Stimulated activated CD4-positive, alpha-beta T cell treated with anti-CD3 and anti-CD28 coated beads, Interleukin-2, amount 100 ng/mL, for 4 hours (primary cell): ENCODE results near the gene TSNAXIP1.

Experiments
- DNase-seq: peaks from one replicate; pipeline ENCODE4 v3.0.0-alpha.2; 2020; ENCODE audit warnings: low read depth

TSNAXIP1 gene

DNA sequence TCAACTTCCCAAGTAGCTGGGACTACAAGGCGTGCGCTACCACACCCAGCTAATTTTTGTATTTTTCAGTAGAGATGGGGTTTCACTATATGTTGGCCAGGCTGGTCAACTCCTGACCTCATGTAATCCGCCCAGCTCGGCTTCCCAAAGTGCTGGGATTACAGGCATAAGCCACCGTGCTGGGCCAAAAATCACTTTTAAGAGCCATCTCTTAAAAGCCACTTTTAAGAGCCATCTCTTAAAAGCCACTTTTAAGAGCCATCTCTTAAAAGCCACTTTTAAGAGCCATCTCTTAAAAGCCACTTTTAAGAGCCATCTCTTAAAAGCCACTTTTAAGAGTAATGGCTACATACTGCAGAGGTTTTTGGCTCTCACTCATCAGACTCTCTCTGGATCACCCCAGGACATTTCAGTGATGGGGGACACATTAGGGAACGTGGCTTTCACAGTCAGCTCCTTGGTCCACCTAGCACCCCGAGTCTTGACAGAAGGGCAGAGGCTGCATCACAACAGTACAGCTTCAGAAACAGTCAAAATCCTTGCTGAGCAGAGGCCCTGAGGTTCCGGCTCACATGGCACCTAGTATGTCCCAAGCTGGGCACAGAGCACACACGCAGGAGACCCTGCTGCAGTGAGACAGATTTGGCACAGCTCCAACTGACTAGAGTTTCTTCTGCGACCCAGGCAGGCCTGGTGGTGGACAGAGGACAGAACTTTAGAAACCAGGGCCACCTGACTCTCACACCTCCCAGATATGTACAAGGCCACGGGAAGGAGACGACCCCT lies 23.9 kb upstream of the TSNAXIP1 start:
- no peak for DNase-seq

DNA sequence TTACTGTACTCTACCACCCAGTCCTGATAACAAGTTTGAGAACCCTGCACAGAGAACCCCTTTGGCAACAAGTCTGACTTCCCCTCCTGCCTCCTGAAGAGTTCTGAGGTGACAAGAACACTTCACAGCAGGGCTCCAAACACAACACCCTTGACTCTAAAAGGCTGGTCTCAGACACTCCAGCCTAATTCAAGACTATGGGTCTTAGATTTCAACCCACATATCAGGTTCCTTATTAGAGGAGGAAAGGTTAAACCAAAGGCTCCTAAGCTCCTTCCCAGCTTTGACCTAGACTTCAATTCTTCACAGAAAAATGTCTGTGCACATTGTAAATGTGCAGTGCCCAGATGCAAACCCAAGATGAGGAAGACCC lies 23.4 kb upstream of the TSNAXIP1 start:
- DNase-seq, result no peak

DNA sequence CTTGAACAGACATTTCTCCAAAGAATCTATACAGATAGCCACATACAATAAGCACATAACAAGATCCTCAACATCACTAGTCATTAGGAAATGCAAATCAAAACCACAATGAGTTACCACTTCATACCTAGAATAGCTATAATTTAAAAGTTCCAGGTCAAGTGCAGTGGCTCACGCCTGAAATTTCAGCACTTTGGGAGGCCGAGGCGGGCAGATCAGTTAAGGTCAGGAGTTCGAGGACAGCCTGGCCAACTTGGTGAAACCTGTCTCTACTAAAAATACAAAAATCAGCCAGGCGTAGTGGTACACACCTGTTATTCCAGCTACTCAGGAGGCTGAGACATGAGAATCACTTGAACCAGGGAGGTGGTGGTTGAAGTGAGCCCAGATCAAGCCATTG lies 20.2 kb upstream of the TSNAXIP1 start:
- no peak for DNase-seq

DNA sequence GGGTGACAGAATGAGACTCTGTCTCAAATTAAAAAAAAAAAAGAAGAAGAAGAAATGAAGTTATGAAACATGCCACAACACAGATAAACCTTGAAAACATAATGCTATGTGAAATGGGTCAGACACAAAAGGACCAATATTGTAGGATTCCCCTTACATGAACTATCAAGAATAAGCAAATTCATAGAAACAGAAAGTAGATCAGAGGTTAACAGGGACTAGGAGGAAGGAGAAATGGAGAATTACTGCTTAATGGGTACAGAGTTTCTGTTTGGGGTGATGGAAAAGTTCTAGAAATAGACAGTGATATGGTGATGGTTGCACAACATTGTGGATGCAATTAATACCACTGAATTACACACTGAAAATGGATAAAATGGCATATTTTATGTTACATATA lies 16.6 kb upstream of the TSNAXIP1 start:
- DNase-seq, result no peak

DNA sequence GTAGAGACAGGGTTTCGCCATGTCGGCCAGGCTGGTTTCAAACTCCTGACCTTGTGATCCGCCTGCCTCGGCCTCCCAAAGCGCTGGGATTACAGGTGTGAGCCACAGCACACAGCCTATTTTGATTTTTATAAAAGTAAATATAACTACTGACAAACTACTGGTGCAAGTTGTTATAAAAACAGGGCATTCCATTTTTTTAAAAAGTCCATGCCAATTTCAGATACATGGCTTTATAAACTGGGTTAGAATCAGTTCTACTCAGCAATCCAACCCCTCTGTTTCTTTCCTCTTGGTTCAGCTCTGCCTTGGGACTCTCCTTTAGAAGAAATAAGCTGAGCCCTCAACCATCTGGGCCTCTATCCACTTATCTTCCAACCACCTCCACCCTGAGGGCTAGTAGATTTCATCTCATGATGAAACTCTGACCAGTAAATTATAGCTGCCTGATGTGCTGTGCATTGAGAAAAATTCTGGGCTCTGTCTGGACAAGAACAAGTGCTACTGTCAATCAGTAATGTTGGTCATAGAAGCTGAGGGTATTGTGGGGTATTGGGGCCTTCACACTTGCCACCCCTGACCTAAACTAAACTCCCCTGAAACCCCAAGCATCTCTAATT lies 10.5 kb upstream of the TSNAXIP1 start:
- no peak for DNase-seq

DNA sequence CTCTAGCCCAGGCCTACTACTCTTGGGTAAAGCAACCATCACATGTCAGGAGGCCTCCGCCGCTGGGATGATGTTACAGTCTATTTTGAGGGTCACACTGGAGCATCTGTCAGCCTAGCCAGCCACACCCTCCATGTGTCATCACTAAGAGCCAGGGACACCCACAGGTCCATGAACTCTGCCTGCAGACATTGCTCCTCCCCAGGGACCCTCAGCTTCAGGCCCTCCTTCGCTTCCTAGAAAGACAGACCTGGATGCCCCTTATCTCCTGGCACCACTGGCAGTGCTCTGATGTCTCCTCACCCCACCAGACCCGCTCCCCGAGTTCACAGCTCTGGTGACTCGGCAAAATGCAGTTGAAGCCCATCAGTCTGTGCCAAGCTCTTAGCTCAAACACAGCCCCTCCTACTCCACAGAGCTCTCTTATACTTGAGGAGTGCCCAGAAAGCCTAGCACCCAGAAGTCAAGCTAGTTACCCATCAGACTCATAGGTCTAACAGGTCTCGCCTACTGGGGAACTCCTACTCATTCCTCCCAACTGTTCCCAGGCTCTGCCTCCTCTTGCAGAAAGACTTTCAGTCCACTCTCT lies 6.3 kb upstream of the TSNAXIP1 start:
- DNase-seq, result no peak

DNA sequence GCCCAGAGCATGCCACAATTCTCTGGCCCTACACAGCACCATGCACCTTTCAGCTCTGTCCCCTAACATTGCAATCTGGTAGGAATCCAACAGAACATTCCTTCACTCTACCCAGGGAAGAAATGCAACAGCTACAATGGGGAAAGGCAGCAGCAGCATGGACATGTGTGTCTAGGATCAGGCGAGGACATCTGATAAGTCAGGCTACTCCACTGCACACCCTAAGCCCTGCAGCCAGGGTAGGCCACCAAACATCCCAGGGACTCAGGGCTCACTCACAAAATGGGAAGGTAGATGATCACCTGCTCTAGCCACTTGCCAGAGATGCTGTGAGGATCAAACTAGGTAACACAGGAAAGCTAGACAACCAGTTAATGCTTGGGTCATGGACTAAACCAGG lies 5.4 kb upstream of the TSNAXIP1 start:
- DNase-seq, result no peak

DNA sequence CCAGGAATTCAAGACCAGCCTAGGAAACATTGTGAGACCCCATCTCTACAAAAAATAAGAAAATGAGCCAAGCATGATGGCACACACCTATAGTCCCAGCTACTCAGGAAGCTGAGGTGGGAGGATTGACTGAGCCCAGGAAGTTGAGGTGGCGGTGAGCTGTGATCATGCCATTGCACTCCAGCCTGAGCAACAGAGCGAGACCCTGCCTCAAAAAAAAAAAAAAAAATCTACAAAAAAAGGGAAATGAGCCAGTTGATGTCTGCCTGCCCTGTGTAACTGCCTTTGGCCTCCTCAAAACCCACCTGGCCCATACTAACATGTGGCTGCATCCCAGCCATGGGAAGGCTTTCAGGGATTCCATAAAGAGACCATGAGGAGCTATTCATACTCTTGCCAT lies 4.8 kb upstream of the TSNAXIP1 start:
- DNase-seq, result peak; percentile 33

DNA sequence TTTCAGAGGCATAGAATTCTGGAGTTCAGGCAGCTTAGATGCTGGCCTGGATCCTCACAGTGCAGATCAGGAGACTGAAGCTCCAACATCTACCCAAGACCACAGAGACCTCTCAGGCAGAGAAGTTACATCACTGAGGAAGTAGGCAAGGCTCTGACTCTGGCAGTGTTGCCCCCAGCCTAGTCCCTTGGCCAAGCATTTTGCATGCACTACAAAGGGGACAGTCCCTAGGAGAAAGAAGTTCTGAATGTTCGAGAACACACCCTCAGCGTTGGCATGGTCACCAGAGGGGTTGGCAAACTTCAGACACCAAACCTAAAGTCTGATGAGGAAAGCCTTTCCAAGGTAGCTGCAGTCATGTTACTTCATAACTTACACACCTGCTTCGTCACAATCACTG lies 2.8 kb upstream of the TSNAXIP1 start:
- DNase-seq, result no peak

DNA sequence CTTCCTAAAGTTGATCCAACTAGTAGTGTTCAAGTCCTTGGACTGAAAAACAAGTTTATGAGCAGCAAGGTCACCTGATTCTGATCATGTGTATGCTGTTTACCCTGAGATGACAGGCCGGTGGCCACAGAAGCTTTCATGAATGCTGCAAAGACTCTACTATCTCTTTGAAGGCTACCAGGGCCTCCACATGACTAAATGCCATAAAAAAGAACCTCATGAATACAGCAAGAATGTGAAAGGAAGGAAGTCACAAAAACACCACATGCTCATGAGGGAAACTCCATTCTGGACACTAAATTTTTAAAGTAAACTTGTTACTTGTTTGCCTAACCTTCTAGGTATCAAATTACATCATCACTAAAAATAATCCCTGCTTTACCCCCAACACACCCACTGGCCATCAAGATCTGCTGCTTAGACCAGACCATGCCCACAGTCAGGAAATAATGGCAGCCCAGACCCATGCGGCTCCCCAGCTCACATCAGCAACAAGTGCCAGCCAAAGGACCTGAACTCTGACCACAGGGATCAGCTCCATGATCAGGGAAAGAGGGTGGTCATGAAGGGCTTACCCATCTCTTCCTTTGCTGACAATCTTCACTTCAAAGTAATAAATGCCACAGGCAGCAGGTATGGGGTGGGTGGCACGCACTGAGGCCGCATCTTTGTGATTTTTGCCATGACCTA lies 1.7 kb upstream of the TSNAXIP1 start:
- DNase-seq, result no peak

DNA sequence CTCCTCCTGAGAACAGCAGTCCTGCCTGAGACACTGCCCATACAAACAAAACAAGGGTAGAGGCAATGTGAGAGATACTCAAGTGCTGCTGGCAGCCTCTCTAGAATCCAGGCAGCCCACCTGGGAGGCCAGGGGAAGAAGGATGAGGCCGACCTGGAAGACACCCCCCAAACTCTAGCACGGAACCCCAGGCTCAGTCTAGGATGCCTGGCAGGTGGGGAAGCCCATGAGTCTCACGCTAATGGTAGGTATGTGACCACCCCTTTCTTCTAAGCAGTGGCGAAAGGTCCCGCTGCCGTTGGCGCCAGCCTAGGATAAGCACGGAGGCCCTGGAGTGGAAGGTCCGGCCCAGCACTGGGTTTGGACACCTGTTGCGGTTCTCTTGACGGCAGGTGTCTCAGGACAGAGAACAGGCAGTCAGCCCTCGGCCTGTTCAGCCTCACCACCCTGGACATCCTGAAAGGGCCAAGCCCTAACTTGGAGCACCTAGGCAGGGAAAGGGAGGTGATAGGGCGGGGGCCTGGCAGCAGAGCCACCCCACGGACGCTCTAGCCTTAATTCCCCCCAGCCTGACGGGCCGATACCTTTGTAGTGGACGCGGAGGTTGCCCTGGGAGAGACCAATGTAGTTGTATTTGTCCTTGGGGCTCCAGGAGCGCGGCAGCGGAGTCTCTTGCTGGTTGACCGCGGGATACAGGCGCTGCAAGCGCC lies 816 bp upstream of the TSNAXIP1 start:
- DNase-seq, result no peak

DNA sequence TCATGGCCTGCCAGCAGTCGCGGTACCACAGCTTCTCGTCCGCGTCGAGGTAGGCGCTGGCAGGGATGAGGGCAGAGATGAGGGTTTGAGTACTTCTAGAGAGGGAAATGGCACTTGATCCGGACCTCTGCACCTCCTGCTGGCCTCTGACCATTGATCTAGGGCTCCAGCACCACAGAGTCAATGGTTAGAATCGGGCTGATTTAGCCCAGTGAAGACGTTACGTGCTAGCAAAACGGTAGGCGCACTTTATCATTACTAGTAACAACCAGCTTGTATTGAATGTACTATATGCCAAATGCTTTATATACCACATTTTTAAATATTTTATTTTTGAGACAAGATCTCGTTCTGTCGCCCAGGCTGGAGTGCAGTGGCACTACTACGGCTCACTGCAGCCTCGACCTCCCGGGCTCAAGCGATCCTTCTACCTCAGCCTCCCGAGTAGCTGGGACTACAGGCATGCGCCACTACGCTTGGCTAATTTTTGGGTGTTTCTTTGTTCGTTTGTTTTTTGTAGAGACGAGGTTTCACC lies 526 bp downstream of the TSNAXIP1 start:
- DNase-seq, result no peak

DNA sequence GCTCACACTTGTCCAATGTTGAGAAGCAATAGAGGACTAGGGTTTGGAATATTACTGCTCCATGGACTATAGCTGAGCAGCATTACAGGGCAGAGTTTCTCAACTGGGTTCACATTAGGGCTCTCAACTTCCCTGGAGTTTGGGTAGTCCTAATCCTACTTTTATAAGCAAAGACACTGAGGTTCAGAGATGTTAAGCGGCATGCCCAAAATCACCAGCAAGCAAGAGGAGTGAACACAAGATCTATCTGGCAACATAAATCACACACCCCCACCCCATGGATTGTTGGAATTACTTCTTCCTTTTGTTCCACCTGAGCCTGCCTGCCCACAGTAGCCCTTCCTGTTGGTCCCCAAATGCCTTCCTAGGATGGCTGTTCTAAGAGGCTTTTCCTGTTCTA lies 5.2 kb downstream of the TSNAXIP1 start:
- DNase-seq, result no peak

DNA sequence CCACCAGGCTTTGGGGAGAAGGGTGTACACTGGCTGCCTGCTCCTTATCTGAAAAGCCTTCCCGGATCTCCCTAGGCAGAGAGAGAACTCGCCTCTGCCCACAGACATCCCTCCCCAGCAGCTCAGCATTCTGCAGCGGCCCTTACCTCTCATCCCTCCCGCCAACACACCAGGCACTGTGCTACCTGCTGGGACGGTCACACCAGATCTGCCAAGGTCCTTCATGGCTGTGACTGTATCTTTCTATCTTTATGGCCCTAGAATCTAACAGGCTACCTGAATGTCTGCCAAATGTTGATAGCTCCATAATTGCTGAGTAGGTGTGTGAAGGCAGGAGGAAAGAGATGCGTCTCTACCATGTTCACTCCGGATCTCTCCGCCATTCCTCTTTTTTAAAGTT lies 7.9 kb downstream of the TSNAXIP1 start:
- no peak for DNase-seq

DNA sequence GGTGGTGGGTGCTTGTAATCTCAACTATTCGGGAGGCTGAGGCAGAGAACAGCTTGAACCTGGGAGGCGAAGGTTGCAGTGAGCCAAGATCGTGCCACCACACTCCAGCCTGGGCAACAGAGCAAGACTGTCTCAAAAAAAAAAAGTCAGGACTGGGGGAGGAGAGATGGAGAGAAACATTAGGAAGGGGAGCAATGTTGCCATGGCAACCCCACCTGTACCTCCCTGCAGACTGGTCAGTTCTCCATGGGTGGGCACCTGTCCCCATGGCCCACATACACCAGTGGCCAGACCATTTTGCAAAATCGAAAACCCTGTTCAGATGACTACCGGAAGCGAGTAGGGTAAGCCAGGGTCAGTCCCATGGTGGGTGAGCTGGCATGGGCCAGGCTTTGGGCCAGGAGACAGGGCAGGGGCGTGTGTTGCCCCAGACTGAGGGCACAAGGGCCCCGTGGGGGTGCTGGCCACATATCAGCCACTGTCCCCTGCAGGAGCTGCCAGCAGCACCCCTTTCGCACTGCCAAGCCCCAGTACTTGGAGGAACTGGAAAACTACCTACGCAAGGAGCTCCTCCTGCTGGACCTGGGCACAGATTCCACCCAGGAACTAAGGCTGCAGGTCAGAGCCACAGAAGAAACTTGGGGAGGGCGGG lies 14.0 kb downstream of the TSNAXIP1 start:
- no peak for DNase-seq

DNA sequence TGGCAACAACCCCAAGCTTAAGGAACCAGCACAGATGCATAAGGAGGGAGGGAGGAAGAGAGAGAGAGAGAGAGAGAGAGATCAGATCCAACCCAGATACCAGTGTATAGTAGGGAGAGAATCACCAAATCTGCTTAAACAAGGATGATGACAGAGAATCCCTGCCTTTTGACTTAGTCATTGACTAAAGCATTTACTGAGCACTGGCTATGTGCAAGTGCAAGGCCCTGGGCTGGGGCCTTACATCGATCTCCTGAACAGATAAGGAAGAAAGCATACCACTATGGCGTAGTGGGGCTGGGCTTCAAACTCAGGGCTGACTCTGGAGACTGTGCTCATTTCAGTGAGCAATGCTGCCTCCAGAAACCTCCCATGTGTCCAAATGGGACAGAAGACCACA lies 15.8 kb downstream of the TSNAXIP1 start:
- no peak for DNase-seq

DNA sequence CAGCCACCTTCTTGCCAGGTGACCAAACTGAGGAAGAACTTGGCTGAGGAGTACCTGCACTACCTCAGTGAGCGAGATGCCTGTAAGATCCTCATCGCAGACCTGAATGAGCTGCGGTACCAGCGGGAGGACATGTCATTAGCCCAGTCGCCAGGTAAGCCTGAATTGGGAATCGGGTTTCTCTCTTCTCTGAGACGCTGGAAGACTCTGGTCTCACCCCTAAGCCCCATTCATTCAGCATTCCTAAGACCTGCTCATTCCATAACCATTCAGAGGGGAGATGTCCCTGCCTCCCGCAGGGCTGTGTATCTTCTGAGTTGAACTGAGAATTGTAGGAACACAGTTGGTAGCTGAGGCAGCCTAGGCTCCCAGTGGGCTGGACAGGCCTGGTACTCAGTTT lies 18.4 kb downstream of the TSNAXIP1 start:
- no peak for DNase-seq

DNA sequence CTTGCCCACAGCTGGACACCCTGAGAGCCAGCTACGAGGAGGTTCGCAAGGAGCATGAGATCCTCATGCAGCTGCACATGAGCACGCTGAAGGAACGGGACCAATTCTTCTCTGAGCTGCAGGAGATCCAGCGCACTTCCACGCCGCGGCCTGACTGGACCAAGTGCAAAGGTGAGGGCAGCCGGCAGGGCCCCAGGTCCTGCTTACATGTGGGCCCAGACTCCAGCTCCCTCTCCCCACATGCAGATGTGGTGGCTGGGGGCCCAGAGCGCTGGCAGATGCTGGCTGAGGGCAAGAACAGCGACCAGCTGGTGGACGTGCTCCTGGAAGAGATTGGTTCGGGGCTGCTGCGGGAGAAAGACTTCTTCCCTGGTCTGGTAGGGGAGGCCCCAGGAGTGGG lies 19.2 kb downstream of the TSNAXIP1 start:
- DNase-seq, result no peak

DNA sequence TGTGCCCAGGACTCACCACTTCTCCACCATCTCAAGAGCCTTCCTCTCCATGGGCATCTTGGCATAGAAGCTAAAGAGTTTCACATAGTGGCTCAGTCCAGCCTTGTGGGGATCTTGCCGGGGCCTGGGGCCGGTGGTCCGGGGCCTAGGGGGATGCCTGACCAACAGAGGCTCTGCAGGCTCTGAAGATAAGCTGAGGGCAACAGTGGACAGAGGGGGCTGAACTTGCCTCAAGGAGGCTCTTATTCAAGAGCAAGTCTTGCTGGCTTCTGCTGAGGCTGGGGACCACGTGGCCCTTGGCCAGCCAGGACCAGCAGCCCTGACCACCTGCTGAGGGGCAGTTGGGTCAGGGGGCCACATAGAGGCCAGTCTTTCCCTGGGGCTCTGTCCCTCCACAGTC lies 22.0 kb downstream of the TSNAXIP1 start:
- no peak for DNase-seq

DNA sequence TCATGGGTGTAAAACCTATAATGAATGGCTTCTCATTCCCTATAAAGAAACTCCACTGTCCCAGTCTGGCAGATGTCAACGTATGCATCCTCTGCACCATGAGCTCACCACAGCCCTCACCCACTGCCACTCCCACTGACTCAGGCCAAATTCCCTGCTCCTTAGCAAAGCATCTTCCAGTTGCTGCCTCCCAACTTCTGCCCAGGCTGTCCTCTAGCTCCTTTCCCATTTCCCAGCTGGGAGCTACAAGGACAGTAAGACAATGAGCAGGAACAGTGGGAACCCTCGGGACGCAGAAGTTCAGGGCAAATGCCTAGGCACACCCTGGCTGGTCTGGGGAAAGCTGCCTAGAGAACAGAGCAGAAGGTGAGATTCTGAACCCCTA lies 26.3 kb downstream of the TSNAXIP1 start:
- DNase-seq, result no peak

DNA sequence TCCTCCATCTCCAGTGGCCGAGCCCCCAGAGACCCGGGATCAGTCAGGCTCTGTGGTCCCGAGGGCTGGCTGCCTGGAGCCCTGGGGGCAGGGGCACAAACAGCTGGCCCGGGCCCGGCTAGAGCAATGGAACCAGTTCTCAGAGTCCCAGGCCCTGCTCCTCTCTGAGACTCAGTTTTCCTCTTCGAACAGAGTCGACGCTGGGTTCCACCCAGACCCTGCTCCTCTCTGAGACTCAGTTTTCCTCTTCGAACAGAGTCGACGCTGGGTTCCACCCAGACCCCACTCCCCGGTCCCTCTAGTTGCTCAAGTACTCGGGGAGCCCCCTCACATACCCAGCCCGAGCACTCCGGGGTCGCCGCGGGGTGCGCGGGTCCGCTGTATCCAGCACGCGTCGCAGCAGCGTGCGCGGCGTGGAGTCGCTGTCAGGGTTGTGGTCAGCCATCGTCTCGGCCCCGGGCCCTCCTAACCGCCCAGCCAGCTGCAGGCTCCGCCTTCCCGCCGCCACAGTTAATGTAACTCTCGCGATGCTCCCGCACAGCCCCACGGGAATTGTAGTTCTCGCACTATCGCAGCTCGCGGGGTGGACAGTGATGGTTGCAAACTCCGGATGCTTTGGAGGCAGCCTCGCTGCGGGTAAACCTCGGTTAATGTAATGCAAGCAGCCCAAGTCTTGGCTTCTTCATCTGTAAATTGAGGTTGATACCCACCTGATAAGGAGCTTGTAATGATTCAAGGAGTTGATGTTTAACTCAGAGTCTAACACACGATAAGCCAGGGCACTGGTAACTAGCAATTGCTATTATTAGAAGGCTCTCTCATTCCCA lies 26.9 kb downstream of the TSNAXIP1 start:
- peak; percentile 83 for DNase-seq
